Small intestine (tissue), 7 donors: Measurements from ENCODE around the gene HOXB9. TPM values are rescaled to one million over a fixed set of nuclear protein-coding genes. Genes with fewer than 3 reads are reported as not detected.

Experiments
- DNase-seq, 2 donors: peaks; one replicate each; pipeline versions ENCODE4 v3.0.0 to v3.0.0-alpha.2; 2013
- FAIRE-seq: peaks from 2 replicates; lab custom pipeline; 2012; peaks lifted over from hg19 to GRCh38; lab: Jason Lieb, UNC
- H3K27ac ChIP-seq, 3 donors: one replicate each; pipeline ENCODE4 v1.5.1; 2013; ENCODE audit warnings: low read length in 2 of 3, mild to moderate bottlenecking in 2 of 3, control low read depth in 1 of 3, inconsistent platforms in 1 of 3, low read depth in 1 of 3, moderate library complexity in 1 of 3
- H3K27me3 ChIP-seq, 3 donors: one replicate each; pipeline ENCODE4 v1.6.1; 2013; ENCODE audit warnings: low read length in 3 of 3, inconsistent platforms in 1 of 3; ENCODE audit not compliant: control insufficient read depth in 3 of 3, insufficient read depth in 3 of 3
- H3K36me3 ChIP-seq, 3 donors: one replicate each; pipeline ENCODE4 v1.6.1; 2013; ENCODE audit warnings: low read length in 3 of 3, inconsistent platforms in 1 of 3, low read depth in 1 of 3, mild to moderate bottlenecking in 1 of 3, moderate library complexity in 1 of 3; ENCODE audit not compliant: control insufficient read depth in 3 of 3, insufficient read depth in 2 of 3
- H3K4me1 ChIP-seq, 3 donors: one replicate each; pipeline ENCODE4 v1.6.1; 2013; ENCODE audit warnings: low read length in 2 of 3, inconsistent platforms in 1 of 3, low read depth in 1 of 3, mild to moderate bottlenecking in 1 of 3, moderate library complexity in 1 of 3; ENCODE audit not compliant: control insufficient read depth in 3 of 3, insufficient read depth in 2 of 3
- H3K4me3 ChIP-seq, 3 donors: one replicate each; pipeline ENCODE4 v1.5.1; 2013; ENCODE audit warnings: low read length in 3 of 3, control low read depth in 1 of 3, inconsistent platforms in 1 of 3, low read depth in 1 of 3, mild to moderate bottlenecking in 1 of 3, moderate library complexity in 1 of 3
- H3K9me3 ChIP-seq, 2 donors: one replicate each; pipeline ENCODE4 v1.6.1; 2013; ENCODE audit warnings: low read depth in 1 of 2, low read length in 1 of 2; ENCODE audit not compliant: control insufficient read depth in 2 of 2, insufficient read depth in 1 of 2
- WGBS, 3 donors: extraction: QIAGEN DNeasy Blood & Tissue Kit; methylation state at CpG; one replicate each; pipeline ENCODE4 v1.1.7; 2013; 5-methylcytosine and 5-hydroxymethylcytosine counted together
- polyA plus RNA-seq, 4 donors: library from polyadenylated mRNA; stranded (reverse) in 3 of 4; unstranded in 1 of 4; fragments of 200-250 nt in 3 of 4; fragments of 120-200 nt in 1 of 4; gene quantifications; one replicate each; pipeline versions ENCODE4 v1.2.1 to v1.2.3, GENCODE V29; 2013
- donor health status: healthy with polysubstance abuse.
- donor health status: control.
- donor health status: control.
- donor health status: Bipolar disorder and iron deficiency.
- donor health status: healthy.

Gene HOXB9
- polyA plus RNA-seq, 4 donors = 0.07 to 16.7 (median 0.54) TPM; not detected in 1

- H3K36me3 ChIP-seq = no peaks in the 10 kb centered on the region
- H3K27ac ChIP-seq = no peak overlapping the region
- no peak overlapping the region for H3K4me3 ChIP-seq
- H3K27me3 ChIP-seq = peaks cover 5 to 99% (median 74%) of the 10 kb centered on the region in 3 donors
- DNase-seq (no peak), FAIRE-seq (no peak)
- 12 to 40% (median 37%) methylated on average over 11 of the region's 11 CpGs for WGBS, 3 donors
- no peaks in the 10 kb centered on the region for H3K9me3 ChIP-seq
- H3K4me1 ChIP-seq = peaks cover 0 to 33% (median 0%) of the 10 kb centered on the region in 3 donors
Observed at GRCh38 chr17:48622857-48623256, 3.3 kb downstream of the HOXB9 start.

- Histone ChIP-seq H3K4me3 (no peak overlapping the region), H3K27me3 (peaks cover 6 to 99% (median 71%) of the 10 kb centered on the region in 3 donors), H3K36me3 (no peaks in the 10 kb centered on the region), H3K9me3 (no peaks in the 10 kb centered on the region), H3K4me1 (peaks cover 0 to 30% (median 0%) of the 10 kb centered on the region in 3 donors), H3K27ac (no peak overlapping the region)
- DNase-seq = no peak
- WGBS, 3 donors = 26 to 31% (median 29%) methylated on average over 41 of the region's 41 CpGs
- no peak for FAIRE-seq
Observed at GRCh38 chr17:48621410-48622392, 4.5 kb downstream of the HOXB9 start.

- no peak overlapping the region for H3K4me3 ChIP-seq
Observed at GRCh38 chr17:48620461-48621139, 5.6 kb downstream of the HOXB9 start.

GRCh38 chr17:48619826-48620449, 6.2 kb downstream of the HOXB9 start:
- Histone ChIP-seq H3K4me3 (no peak overlapping the region), H3K27ac (no peak overlapping the region)
- 18 to 46% (median 27%) methylated on average over 32 of the region's 32 CpGs for WGBS, 3 donors

More at GRCh38 chr17:48620461-48621139, 5.6 kb downstream of the HOXB9 start:
- WGBS, 3 donors = 23 to 49% (median 34%) methylated on average over 6 of the region's 6 CpGs
- no peak for FAIRE-seq
- Histone ChIP-seq H3K4me1 (peaks cover 0 to 22% (median 0%) of the 10 kb centered on the region in 3 donors), H3K27me3 (peaks cover 14 to 100% (median 77%) of the 10 kb centered on the region in 3 donors), H3K27ac (no peak overlapping the region), H3K9me3 (no peaks in the 10 kb centered on the region), H3K36me3 (no peaks in the 10 kb centered on the region)
- no peak for DNase-seq

GRCh38 chr17:48618256-48618896, 7.8 kb downstream of the HOXB9 start:
- FAIRE-seq = no peak
- peaks cover 0 to 22% (median 0%) of the 10 kb centered on the region in 3 donors for H3K4me1 ChIP-seq
- H3K4me3 ChIP-seq = peak overlapping the region in 1 of 3 donors; percentile 24
- peak; percentile 78 to 94 for DNase-seq
- H3K36me3 ChIP-seq = no peaks in the 10 kb centered on the region
- no peaks in the 10 kb centered on the region for H3K9me3 ChIP-seq
- 3 to 4% (median 4%) methylated on average over 25 of the region's 25 CpGs for WGBS, 3 donors
- H3K27ac ChIP-seq = no peak overlapping the region
- H3K27me3 ChIP-seq = peaks cover 14 to 100% (median 76%) of the 10 kb centered on the region in 3 donors

More at GRCh38 chr17:48619826-48620449, 6.2 kb downstream of the HOXB9 start:
- no peaks in the 10 kb centered on the region for H3K36me3 ChIP-seq
- FAIRE-seq (no peak), DNase-seq (no peak)
- H3K9me3 ChIP-seq = no peaks in the 10 kb centered on the region
- peaks cover 0 to 22% (median 0%) of the 10 kb centered on the region in 3 donors for H3K4me1 ChIP-seq
- H3K27me3 ChIP-seq = peaks cover 14 to 100% (median 79%) of the 10 kb centered on the region in 3 donors

- H3K4me3 ChIP-seq = no peak overlapping the region
- peaks cover 0 to 22% (median 0%) of the 10 kb centered on the region in 3 donors for H3K4me1 ChIP-seq
- no peaks in the 10 kb centered on the region for H3K9me3 ChIP-seq
- peaks cover 14 to 98% (median 69%) of the 10 kb centered on the region in 3 donors for H3K27me3 ChIP-seq
- DNase-seq (no peak), FAIRE-seq (no peak)
- no peaks in the 10 kb centered on the region for H3K36me3 ChIP-seq
- WGBS, 3 donors = 10 to 15% (median 13%) methylated on average over 34 to 43 of the region's 43 CpGs
- no peak overlapping the region for H3K27ac ChIP-seq
Observed at GRCh38 chr17:48617471-48618255, 8.5 kb downstream of the HOXB9 start.

GRCh38 chr17:48616717-48617470, 9.3 kb downstream of the HOXB9 start:
- Histone ChIP-seq H3K27ac (no peak overlapping the region), H3K9me3 (no peaks in the 10 kb centered on the region), H3K4me3 (no peak overlapping the region), H3K36me3 (no peaks in the 10 kb centered on the region), H3K27me3 (peaks cover 14 to 98% (median 65%) of the 10 kb centered on the region in 3 donors), H3K4me1 (peaks cover 0 to 22% (median 0%) of the 10 kb centered on the region in 3 donors)
- no peak for DNase-seq
- FAIRE-seq = no peak
- 9 to 39% (median 21%) methylated on average over 15 of the region's 15 CpGs for WGBS, 3 donors
